ENCODE data around the gene LEMD1.
"Not testable (repeated sequence)": the region's sequence is repeated elsewhere in the genome, so short reads cannot be mapped to it uniquely, and the experiment has no call there.

Gene LEMD1

DNA sequence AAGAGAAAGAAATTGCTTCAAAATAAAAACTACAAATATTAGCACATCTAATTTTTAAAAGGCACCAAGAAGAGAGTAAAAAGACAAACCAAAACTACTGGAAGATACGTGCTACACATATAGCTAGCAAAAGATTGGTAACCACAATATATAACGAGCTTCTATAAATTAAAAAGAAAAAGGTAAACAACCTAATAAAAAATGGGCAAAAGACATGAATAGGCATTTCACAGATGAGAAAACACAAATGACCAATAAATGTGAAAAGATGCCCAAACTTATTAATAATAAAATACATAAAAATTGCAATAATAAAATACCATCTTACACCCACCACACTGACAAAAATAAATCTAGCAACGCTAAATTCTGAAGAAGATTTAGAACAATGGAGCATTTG, 26.2 kb downstream of the LEMD1 start:
- Histone ChIP-seq H3K36me3 (ENCODE audit: insufficient read depth, low read length) (no peaks in the 10 kb centered on the region; the same call in 1 of the 2 replicates), H3K9ac (ENCODE audit: low read depth, low read length) (no peak overlapping the region)

DNA sequence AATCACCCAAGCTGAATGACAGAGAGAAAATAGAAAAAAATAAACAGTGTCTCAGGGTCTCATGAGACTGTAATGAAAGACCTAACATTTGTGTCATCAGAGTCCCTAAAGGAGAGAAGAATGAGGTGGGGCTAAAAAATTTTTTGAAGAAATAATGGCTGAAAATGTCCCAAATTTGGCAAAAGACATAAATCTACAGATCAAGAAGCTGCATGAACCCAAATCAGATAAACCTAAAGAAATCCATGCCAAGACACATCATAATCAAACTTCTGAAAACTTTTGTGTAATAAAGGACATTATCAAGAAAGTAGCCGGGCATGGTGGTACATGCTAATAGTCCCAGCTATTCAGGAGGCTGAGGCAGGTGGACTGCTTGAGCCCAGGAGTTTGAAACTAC, 29.2 kb downstream of the LEMD1 start:
- no peaks in the 10 kb centered on the region; the same call in 1 of the 2 replicates for H3K36me3 ChIP-seq (ENCODE audit: insufficient read depth, low read length)
- no peaks in the 10 kb centered on the region for H3K4me1 ChIP-seq (ENCODE audit: insufficient read depth, low read length)
- no peak overlapping the region for H3K9ac ChIP-seq (ENCODE audit: low read depth, low read length)
- H3K9me3 ChIP-seq (ENCODE audit: control insufficient read depth, insufficient read depth, low read length), result no peaks in the 10 kb centered on the region

More for the DNA sequence above, 26.2 kb downstream of the LEMD1 start:
- Histone ChIP-seq H3K9me3 (ENCODE audit: control insufficient read depth, insufficient read depth, low read length) (no peaks in the 10 kb centered on the region), H3K4me1 (ENCODE audit: insufficient read depth, low read length) (no peaks in the 10 kb centered on the region)

DNA sequence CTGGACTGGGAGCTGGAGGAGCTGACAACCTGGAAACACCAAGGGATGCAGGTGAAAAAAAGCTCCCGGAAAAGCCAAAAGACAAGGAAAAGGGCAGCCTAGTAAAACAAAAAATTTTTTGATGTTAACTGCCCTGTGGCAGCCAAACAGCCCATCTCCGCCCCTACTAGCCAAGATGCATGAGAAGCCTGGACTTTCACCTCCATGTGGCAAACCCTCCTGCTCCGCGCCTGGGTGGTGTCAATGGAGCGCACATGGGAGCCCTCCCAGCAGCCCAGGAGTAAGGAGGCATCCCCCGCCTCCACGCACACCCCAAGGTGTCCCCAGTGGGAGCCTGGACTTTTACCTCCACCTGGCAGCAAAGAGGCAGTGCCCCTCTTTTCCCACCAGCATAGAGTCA, 30.5 kb downstream of the LEMD1 start:
- Histone ChIP-seq H3K36me3 (ENCODE audit: insufficient read depth, low read length) (no peaks in the 10 kb centered on the region; the same call in 1 of the 2 replicates), H3K4me1 (ENCODE audit: insufficient read depth, low read length) (no peaks in the 10 kb centered on the region), H3K9me3 (ENCODE audit: control insufficient read depth, insufficient read depth, low read length) (no peaks in the 10 kb centered on the region), H3K9ac (ENCODE audit: low read depth, low read length) (no peak overlapping the region)

DNA sequence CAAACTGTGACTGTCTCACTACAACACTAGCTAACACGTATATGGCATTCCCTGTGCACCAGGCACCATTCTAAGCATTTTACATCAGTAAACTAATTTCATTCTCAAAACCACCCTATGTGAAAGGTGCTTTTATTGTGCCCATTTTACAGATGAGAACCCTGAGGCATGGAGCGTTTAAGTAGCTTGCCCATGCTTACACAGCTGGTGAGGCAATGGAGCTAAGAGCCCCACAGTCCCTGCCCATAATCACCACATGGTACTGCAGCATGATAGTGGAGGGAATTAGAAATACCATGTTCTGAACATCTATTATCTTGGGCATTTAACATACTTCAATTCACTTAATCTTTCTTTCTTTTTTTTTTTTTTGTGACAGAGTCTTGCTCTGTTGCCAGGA, 34.0 kb downstream of the LEMD1 start:
- Histone ChIP-seq H3K36me3 (ENCODE audit: insufficient read depth, low read length) (no peaks in the 10 kb centered on the region), H3K9me3 (ENCODE audit: control insufficient read depth, insufficient read depth, low read length) (no peaks in the 10 kb centered on the region), H3K4me1 (ENCODE audit: insufficient read depth, low read length) (no peaks in the 10 kb centered on the region), H3K9ac (ENCODE audit: low read depth, low read length) (no peak overlapping the region)

DNA sequence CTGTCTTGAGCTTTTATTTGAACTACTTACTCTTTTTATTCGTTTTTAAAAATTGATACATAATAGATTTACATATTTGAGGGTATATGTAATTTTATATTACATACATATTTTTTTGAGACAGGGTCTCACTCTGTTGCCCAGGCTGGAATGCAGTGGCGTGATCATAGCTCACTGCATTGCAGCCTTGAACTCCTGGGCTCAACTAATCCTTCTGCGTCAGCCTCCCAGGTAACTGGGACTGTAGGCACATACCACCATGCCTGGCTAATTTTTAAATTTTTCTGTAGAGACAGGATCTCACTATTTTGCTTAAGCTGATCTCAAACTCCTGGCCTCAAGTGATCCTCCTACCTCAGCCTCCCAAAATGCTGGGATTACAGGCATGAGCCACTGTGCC, 38.9 kb downstream of the LEMD1 start:
- H3K4me1 ChIP-seq (ENCODE audit: insufficient read depth, low read length); H3K9ac ChIP-seq (ENCODE audit: low read depth, low read length); H3K36me3 ChIP-seq (ENCODE audit: insufficient read depth, low read length); H3K9me3 ChIP-seq (ENCODE audit: control insufficient read depth, insufficient read depth, low read length): not testable (repeated sequence)

DNA sequence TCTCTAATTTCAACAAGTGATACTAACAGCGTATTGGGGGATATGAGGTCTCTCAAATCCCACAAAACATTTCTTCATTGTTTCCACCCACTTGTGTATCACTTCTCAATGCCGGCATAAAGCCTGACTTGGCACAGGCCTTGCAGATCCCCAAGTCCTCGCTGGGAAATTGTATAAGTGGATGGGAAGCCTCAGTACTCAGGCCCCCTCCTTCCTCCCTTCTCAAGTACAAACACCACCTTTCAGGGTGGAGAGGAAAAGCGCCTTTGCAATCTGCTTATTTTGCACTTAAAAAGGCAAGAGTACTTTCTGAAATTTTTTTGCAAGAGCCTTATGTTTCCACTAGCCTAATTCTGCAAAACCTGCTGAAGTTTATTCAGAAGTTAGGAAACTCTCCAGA, 39.3 kb downstream of the LEMD1 start:
- Histone ChIP-seq H3K4me1 (ENCODE audit: insufficient read depth, low read length) (no peaks in the 10 kb centered on the region), H3K9ac (ENCODE audit: low read depth, low read length) (no peak overlapping the region), H3K36me3 (ENCODE audit: insufficient read depth, low read length) (no peaks in the 10 kb centered on the region), H3K9me3 (ENCODE audit: control insufficient read depth, insufficient read depth, low read length) (no peaks in the 10 kb centered on the region)

DNA sequence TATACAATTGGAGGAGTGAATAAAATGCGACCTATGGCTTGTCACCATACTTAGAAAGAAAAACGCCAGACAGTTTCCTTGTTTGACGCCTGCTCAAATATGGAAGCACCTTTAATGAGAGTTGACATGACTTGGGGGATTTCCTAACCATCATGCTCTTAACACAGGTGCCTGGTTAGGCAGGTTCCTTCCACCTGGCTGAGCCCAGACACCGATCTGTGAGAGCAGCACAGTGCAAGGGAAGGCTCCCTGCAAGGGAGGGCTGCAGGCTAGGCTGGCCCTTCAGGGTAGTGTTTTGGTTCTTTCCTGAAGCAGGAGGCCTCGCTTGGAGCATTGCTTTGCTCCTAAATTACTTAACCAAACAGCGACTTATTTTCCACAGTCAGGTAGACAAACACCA, 40.6 kb downstream of the LEMD1 start:
- Histone ChIP-seq H3K9ac (ENCODE audit: low read depth, low read length) (no peak overlapping the region), H3K9me3 (ENCODE audit: control insufficient read depth, insufficient read depth, low read length) (no peaks in the 10 kb centered on the region), H3K36me3 (ENCODE audit: insufficient read depth, low read length) (no peaks in the 10 kb centered on the region), H3K4me1 (ENCODE audit: insufficient read depth, low read length) (peaks cover 7% of the 10 kb centered on the region)

DNA sequence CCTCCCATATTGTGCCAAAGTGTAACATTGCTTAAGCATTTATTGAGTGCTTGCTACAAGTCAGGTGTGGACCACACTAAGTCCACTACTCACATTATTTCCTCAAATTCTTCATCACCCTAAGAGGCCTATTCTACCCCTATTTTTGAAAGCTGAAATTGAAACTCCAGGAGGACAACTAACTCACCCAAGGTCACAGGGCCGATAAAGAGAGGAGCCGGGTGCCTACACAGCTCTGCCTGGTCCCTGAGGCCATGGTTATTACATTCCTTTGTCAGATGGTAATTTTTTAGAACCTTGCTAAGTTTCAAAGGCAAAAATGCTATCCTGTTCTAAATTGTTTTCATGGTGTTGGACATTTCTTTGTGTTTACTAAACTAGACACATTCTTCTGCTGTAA, 41.0 kb downstream of the LEMD1 start:
- Histone ChIP-seq H3K4me1 (ENCODE audit: insufficient read depth, low read length) (peaks cover 11% of the 10 kb centered on the region), H3K9me3 (ENCODE audit: control insufficient read depth, insufficient read depth, low read length) (no peaks in the 10 kb centered on the region), H3K9ac (ENCODE audit: low read depth, low read length) (no peak overlapping the region), H3K36me3 (ENCODE audit: insufficient read depth, low read length) (no peaks in the 10 kb centered on the region)

DNA sequence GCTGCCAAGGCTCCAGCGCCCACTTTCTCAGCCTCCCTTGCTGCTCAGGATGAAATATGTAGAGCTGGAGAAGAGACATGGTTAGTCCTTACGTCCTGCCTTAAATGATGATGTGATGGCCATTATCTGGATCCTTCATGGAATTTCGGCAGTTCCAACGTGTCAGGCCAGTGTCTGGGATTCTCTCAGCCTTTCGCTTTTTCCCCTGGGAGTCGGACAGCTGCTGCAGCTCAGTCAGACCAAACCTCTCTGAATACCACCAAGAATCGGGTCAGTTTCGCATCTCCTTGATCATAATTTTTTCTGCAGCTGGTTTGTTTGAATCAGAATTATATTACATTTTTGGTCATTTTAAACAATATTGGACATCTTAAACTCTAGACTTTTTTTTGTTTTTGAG, 42.8 kb downstream of the LEMD1 start:
- Histone ChIP-seq H3K9ac (ENCODE audit: low read depth, low read length) (no peak overlapping the region), H3K4me1 (ENCODE audit: insufficient read depth, low read length) (peaks cover 26% of the 10 kb centered on the region), H3K9me3 (ENCODE audit: control insufficient read depth, insufficient read depth, low read length) (no peaks in the 10 kb centered on the region), H3K36me3 (ENCODE audit: insufficient read depth, low read length) (no peaks in the 10 kb centered on the region)

DNA sequence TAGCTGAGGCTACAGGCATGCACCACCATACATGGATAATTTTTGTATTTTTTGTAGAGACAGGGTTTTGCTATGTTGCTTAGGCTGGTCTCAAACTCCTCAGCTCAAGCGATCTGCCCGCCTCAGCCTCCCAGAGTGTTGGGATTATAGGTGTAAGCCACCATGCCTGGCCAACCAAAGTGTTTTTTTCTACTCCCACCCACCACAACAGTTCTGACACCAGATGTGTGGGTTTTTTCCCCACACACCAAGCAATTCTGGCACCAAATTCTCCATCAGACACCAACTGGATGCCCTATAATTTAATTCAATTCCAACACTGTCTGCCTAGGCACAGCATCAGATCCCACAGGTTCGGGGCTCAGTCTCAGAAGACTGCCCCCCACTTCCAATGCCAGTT, 44.5 kb downstream of the LEMD1 start:
- Histone ChIP-seq H3K9ac (ENCODE audit: low read depth, low read length) (no peak overlapping the region), H3K36me3 (ENCODE audit: insufficient read depth, low read length) (no peaks in the 10 kb centered on the region), H3K9me3 (ENCODE audit: control insufficient read depth, insufficient read depth, low read length) (no peaks in the 10 kb centered on the region), H3K4me1 (ENCODE audit: insufficient read depth, low read length) (peaks cover 42% of the 10 kb centered on the region)

DNA sequence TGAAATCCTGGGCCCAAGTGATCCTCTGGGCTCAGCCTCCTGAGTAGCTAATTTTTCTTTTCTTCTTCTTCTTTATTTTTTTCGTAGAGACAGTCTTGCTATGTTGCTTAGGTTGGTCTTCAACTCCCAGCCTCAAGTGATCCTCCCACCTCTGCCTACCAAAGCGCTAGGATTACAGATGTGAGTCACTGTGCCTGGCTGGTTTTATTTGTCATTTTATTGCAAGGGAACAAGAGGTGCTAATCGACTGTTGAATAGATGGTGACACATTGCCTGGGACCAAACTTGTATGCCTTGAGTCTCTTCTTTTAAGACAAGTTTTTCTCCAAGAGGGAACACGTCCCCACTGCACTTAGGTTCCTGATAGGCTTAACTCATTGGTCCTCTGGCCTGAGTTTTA, 45.1 kb downstream of the LEMD1 start:
- Histone ChIP-seq H3K9me3 (ENCODE audit: control insufficient read depth, insufficient read depth, low read length) (no peaks in the 10 kb centered on the region), H3K4me1 (ENCODE audit: insufficient read depth, low read length) (peaks cover 46% of the 10 kb centered on the region), H3K36me3 (ENCODE audit: insufficient read depth, low read length) (no peaks in the 10 kb centered on the region), H3K9ac (ENCODE audit: low read depth, low read length) (no peak overlapping the region)

DNA sequence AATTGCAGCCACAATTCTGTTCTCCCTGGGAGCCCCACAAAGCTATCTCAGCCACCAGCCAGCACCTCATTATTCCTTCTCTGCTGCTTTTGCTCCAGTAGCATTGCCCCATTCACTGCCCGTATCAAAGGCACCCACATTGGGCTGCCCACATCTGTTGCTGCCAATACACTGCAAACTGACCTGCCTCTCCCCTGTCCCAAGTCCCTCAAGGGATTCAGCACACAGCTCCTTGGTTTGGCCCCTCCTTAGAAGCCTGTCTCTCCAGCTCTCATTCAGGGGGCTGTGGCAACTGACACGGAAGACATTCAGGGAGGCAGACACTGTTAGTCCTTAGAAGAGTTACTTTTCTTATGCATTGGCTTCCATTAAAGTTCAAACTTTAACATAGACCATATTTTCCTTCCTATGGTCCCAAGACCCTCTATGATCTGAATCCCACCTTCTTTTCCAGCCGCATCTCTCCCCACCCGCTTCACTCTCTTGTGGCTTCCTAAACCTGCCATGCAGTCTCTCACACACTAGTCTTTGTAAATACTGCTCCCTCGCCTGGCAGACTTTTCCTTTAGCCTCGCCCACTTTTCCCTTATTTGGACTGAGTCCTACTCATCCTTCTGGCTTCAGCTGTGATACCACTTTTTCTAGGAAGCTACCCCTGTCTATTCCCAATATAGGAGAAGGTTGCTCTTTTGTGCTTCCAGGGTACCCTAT, 45.9 kb downstream of the LEMD1 start:
- no peaks in the 10 kb centered on the region for H3K9me3 ChIP-seq (ENCODE audit: control insufficient read depth, insufficient read depth, low read length)
- H3K4me1 ChIP-seq (ENCODE audit: insufficient read depth, low read length), result peaks cover 49% of the 10 kb centered on the region
- H3K36me3 ChIP-seq (ENCODE audit: insufficient read depth, low read length), result no peaks in the 10 kb centered on the region
- peak overlapping the region; percentile 11; the same call in 1 of the 2 replicates for H3K9ac ChIP-seq (ENCODE audit: low read depth, low read length)

DNA sequence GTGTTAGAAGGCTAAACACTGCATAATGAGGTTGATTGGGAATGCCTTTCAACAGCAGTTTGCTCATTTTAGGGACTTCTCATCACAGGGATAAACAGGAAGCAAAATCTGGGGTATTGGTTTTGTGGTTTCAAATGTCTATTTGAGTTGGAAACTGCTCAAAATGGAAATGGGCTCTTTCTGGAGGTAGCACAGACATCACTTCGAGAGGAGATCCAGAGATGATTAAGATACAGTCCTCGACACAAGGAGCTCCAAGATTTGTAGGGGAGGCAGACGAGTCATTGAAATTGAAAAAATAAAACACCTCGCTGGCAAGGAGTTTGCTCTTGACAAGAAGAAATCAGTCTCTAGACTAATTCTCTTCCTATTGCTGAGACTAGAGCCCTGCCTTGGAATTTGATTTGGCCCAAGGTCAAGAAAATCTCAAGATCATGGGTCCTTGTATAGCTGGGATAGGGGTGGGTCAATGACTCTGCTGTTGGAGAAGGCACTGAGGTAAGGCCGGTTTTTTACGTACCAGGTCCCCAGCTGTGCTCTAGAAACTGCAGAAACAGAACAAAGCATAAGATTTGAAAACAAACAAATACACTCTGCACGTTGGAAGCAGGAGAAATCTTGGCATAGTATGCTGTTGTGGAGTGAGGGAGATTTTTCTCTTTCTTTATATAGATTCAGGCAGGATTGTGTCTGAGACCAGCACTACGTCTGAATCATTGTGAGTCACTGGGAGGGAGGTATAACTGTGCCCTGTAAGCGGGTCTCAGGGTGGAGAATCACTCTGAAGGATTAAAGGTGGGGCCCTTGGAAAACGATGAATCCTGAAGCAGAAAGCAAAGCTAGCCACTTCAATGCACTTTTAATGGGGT, 47.4 kb downstream of the LEMD1 start:
- Histone ChIP-seq H3K9ac (ENCODE audit: low read depth, low read length) (no peak overlapping the region), H3K4me1 (ENCODE audit: insufficient read depth, low read length) (peaks cover 56% of the 10 kb centered on the region), H3K9me3 (ENCODE audit: control insufficient read depth, insufficient read depth, low read length) (no peaks in the 10 kb centered on the region), H3K36me3 (ENCODE audit: insufficient read depth, low read length) (no peaks in the 10 kb centered on the region)

DNA sequence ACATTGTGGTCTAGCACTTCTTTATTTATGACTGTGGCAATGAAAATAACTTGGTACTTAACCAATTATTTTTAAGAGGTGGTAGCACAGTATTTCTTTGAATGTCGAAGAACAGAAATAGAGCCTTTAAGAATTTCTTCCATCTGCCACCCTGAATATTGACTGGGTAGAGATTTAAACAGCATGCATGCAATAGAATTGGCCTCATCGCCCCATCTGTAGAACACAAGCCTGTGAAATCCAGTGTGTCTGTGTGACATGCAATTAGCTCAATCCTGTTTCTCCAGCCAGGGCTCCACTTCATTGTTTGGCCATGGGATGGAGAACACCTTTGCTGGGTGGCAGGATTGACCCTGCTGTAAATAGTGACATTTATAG, 48.1 kb downstream of the LEMD1 start:
- no peaks in the 10 kb centered on the region for H3K9me3 ChIP-seq (ENCODE audit: control insufficient read depth, insufficient read depth, low read length)
- H3K4me1 ChIP-seq (ENCODE audit: insufficient read depth, low read length), result peaks cover 57% of the 10 kb centered on the region
- H3K9ac ChIP-seq (ENCODE audit: low read depth, low read length), result no peak overlapping the region
- no peaks in the 10 kb centered on the region for H3K36me3 ChIP-seq (ENCODE audit: insufficient read depth, low read length)

Measured in ES-I3 (cell line).